ENCODE results near the gene MVK.

DNA sequence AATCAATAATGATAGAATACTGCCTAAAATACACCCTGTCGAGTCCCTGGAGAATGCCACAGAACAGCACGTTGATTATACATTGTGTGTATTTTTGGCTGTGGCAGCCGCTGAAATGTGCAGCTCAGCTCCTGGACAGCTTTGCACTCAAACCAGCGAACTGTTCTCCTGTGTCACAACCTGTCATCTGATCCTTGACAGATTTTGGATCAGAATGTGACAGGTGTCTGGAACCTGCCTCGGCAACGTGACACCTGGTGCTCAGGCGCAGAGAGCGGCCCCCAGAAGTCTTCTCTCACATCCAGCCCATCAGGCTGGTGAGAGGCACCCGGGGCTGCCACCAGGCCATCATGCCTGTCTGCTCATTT, 19.3 kb downstream of the MVK start:
- TF ChIP-seq, protein P1, sequence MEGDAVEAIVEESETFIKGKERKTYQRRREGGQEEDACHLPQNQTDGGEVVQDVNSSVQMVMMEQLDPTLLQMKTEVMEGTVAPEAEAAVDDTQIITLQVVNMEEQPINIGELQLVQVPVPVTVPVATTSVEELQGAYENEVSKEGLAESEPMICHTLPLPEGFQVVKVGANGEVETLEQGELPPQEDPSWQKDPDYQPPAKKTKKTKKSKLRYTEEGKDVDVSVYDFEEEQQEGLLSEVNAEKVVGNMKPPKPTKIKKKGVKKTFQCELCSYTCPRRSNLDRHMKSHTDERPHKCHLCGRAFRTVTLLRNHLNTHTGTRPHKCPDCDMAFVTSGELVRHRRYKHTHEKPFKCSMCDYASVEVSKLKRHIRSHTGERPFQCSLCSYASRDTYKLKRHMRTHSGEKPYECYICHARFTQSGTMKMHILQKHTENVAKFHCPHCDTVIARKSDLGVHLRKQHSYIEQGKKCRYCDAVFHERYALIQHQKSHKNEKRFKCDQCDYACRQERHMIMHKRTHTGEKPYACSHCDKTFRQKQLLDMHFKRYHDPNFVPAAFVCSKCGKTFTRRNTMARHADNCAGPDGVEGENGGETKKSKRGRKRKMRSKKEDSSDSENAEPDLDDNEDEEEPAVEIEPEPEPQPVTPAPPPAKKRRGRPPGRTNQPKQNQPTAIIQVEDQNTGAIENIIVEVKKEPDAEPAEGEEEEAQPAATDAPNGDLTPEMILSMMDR (IDR thresholded peaks at IDR 0.05; ENCODE audit: insufficient read depth, low read depth, low read length), result no peak
- TF ChIP-seq EZH2 (IDR thresholded peaks at IDR 0.05; ENCODE audit: insufficient read depth, low read length), result no peak

All from astrocyte (in vitro differentiated cells and primary cell).